Sigmoid colon (tissue), 4 donors: ENCODE results near the gene TCEAL1.

ENCODE experiments used
- EP300 ChIP-seq, 4 donors: sonication (generic); formaldehyde crosslinking; IDR thresholded peaks; one replicate each; pipeline ENCODE4 v1.6.1; 2017; ENCODE audit warnings: antibody characterized with exemption in 4 of 4
- POLR2A ChIP-seq, 2 donors: fragments of 450-650 bp; IDR thresholded peaks; one replicate each; pipeline ENCODE4 v1.6.1; 2016; ENCODE audit warnings: antibody characterized with exemption in 2 of 2, mild to moderate bottlenecking in 2 of 2, moderate library complexity in 2 of 2
- TF ChIP-seq, protein P1 (sequence below), 4 experiments: fragments of 450-650 bp in 3 of 4; fragments of 200-600 bp in 1 of 4; IDR thresholded peaks; one replicate each; pipeline ENCODE4 v1.5.1; 2016 to 2019; ENCODE audit warnings: antibody characterized with exemption in 4 of 4, mild to moderate bottlenecking in 3 of 4, moderate library complexity in 2 of 4

DNA sequence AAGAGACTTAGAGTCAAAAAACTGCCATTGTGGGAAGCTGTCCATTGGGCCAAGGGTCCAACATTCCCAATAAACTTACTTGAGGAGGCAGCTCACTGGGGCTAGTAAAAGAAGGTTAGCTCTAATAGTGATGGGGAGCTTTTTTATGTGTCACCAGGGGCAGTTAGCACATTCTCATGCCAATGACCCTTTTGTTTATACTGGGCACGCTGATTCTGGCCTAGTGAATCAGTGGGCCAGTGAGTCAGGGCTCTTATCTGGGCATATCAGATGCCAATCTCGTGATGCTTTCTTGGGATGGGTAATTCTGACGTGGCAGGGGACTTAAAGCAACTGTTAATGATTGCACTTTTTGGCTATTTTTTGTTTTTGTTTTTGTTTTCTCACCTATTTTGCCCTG lies 27.8 kb downstream of the TCEAL1 start:
- TF ChIP-seq, protein P1, sequence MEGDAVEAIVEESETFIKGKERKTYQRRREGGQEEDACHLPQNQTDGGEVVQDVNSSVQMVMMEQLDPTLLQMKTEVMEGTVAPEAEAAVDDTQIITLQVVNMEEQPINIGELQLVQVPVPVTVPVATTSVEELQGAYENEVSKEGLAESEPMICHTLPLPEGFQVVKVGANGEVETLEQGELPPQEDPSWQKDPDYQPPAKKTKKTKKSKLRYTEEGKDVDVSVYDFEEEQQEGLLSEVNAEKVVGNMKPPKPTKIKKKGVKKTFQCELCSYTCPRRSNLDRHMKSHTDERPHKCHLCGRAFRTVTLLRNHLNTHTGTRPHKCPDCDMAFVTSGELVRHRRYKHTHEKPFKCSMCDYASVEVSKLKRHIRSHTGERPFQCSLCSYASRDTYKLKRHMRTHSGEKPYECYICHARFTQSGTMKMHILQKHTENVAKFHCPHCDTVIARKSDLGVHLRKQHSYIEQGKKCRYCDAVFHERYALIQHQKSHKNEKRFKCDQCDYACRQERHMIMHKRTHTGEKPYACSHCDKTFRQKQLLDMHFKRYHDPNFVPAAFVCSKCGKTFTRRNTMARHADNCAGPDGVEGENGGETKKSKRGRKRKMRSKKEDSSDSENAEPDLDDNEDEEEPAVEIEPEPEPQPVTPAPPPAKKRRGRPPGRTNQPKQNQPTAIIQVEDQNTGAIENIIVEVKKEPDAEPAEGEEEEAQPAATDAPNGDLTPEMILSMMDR (IDR thresholded peaks at IDR 0.05) = no peak
- TF ChIP-seq EP300 (IDR thresholded peaks at IDR 0.05) = no peak
- TF ChIP-seq POLR2A (IDR thresholded peaks at IDR 0.05) = no peak
